Stimulated activated CD8-positive, alpha-beta memory T cell treated with anti-CD3 and anti-CD28 coated beads, Interleukin-7, amount 100 ng/mL, for 48 hours (primary cell): ENCODE measurements around the gene CPSF3.
"Not testable (repeated sequence)": the region's sequence is repeated elsewhere in the genome, so short reads cannot be mapped to it uniquely, and the experiment has no call there.

Experiments
- DNase-seq, 2 donors: peaks; one replicate each; pipeline ENCODE4 v3.0.0-alpha.2; 2020; ENCODE audit warnings: low read depth in 1 of 2; ENCODE audit errors: extremely low read depth in 1 of 2

CPSF3 gene

DNA sequence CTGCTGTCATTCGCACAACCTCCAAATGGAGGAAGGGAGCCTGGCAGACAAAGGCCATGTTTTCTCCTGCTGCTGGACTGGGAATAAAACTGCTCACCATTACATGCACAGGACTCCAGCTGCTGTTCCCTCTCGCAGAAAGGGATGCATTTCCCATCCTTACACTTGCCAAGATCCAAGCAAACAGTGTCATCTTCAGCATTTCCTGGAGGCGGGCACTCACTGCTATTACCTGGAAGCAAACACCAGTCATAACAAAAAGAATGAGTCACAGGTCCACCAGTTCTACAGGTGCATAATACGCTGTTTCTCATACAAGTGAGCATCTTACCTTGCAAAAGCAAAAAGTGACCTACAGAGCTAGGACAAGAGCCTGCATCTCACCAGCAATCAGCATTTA, 73.6 kb downstream of the CPSF3 start:
- DNase-seq = no peak

DNA sequence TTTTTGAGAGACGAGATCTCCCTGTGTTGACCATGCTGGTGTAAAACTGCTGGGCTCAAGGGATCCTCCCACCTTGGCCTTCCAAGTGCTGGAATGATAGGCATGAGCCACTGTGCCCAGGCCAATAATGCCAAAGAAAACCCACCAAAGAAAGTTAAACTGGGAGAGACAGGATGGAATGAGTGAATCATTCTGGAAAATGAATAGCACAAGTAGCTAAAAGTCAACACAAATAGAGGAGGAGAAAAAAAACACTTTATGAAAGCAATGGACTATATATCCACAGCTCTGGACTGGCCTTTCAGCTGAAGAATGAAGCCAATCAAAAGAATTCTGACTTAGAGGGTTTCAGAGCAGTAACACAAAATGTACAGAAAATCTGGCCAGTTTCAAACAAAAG, 74.8 kb downstream of the CPSF3 start:
- DNase-seq = no peak

- no peak for DNase-seq
These were observed 85.5 kb downstream of the CPSF3 start for GRCh38 chr2:9508931-9509330.

- DNase-seq = not testable (repeated sequence)
These were observed 90.5 kb downstream of the CPSF3 start for GRCh38 chr2:9513946-9514345.

DNA sequence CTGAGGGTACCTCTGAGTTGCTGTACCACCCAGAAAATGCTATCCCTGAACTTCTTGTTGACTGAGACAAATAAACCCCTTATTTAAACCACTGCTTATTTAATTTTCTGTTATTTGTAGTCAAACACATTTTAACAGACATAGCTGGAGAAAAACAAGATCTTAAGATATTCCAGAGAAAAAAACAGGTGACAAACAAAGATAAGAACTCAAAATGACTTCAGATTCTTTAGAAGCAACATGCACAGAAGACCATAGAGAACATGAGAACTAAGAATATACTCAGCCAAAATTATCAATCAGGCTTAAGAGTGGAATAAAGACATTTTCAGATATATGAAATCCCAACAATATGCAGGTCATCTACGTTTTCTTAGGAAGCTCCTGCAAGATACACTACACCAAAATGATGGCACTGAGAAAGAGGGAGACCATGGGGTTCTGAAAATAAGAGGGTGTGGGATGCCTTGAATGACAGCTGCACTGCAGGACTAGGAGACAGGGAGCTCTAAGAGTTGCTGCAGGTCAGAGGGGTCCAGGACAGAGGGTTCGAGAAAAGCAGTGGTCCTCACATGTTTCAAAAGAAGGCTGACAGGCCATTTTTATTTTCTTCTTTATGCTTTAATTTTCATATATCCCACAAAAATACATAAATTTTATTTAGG, 93.8 kb downstream of the CPSF3 start:
- no peak for DNase-seq

GRCh38 chr2:9518163-9518562, 94.7 kb downstream of the CPSF3 start:
- no peak for DNase-seq

- DNase-seq = no peak
These were observed 95.3 kb downstream of the CPSF3 start for GRCh38 chr2:9518780-9519179.

- DNase-seq = no peak
These were observed 95.8 kb downstream of the CPSF3 start for GRCh38 chr2:9519250-9519649.
